ENCODE measurements around the gene SLC38A11. TPM values are rescaled to one million over a fixed set of nuclear protein-coding genes. Genes with fewer than 3 reads are reported as not detected.

The SLC38A11 gene
- polyA plus RNA-seq, 4 donors, result 5.7 to 15.7 (median 13.1) TPM

DNA sequence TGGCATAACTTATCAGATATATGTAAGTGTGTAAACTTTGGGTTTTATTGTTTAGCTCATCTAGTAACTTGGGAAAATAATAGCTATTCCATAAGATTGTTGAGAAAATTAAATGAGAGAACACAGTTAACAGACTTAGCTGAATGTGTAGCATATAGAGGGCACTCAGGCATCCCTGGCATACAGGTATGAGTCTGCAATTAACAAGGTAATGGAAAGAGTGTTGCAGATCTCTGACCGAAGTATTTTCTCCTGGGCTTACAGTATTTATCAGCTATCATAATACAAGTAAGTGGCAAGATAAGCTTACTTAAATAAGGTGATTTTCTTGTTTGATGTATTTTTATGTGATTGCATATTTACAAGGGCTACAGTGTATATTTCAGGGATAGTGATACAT lies 105.8 kb downstream of the SLC38A11 start:
- no peak for DNase-seq (ENCODE audit: low read depth in 4 of 4, low spot score in 3 of 4)

DNA sequence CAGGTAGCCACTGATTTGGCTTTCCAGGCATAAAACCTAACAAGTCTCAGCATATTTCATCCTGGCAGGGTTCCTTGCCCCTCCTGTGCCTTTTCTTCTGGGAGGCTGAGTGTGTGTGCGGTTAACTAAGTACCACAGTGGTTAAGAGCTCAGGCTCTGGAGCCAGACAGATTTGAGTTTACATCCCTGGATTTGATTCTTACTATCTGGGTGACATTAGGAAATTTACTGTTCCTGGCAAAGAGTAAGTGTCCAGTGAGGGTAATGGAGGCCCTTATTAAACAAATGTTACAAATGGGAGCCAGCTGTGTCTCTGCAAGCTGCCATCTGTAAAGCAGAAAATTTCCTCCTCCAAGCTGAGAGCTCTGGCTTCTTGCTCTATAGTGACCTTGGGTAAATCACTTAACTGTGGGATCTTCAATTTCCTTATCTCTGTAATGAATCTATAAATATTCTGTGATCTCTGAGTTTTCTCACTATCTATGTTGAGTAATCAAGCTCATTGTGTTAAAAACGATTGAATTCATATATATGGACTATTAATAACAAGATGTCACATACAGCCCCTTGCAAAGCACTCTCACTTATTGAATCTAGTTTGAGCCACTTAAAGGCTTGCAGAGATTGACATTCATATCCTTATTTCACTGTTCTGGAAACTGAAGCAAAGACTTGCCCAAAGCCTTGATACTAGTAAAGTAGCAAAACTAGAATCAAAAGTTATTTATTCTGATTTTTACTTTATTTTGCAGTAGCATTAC lies 107.2 kb downstream of the SLC38A11 start:
- no peak for DNase-seq (ENCODE audit: low read depth in 4 of 4, low spot score in 3 of 4)

DNA sequence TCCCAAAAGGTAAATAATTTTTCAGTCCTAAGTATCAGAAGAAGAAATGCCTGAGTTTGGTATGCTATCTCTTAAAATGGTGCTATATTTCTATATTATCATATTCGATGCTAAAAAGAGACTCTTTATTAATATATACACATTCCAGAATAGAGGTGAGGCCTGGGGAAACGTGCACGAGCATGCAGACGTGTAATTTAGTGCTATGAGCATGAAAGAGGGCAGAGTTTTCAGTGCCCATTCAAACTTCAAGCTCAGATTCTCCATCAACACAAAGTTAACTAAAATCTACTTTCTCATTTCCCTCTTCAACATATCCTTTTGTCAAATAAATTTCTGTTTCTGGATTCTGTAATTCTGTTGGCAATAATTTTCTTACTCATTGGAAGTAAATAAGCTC lies 108.0 kb downstream of the SLC38A11 start:
- no peak for DNase-seq (ENCODE audit: low read depth in 4 of 4, low spot score in 3 of 4)

DNA sequence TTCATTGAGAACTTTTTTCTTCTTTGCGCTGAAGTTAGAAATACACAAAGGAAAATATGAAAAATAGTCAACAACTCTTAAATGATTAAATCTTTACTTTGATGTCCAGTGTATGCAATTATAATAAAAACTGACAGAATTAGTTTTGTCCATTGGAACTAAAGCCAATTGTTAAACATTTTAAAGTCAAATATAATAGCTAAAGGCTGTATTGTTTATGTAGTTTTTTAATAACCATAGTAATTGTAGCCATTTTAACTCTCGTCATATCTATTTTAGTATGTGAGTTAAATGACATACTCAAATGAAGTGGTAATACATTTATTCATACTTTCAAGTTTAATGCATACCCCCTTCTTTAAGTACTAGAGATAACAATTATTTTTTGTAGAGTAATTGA lies 109.0 kb downstream of the SLC38A11 start:
- no peak for DNase-seq (ENCODE audit: low read depth in 4 of 4, low spot score in 3 of 4)

Other genes starting within 250 kb of the SLC38A11 start
- 100 to 1,000 TPM; 117 to 156 (median 138) TPM for gene COBLL1, start 113.7 kb downstream of the SLC38A11 start, polyA plus RNA-seq (ENCODE audit: insufficient read length in 4 of 4)
- gene SCN3A, start 248.5 kb upstream of the SLC38A11 start, polyA plus RNA-seq (ENCODE audit: insufficient read length in 4 of 4), result under 1 TPM; 0.25 to 0.84 (median 0.44) TPM

Data from right renal pelvis (tissue), 4 donors.